KG1 (cell line): ENCODE data around the gene QKI.

Source experiments
- DNase-seq: peaks from one replicate; lab custom pipeline; 2025; lab: John Stamatoyannopoulos, UW

The QKI gene

GRCh38 chr6:163391985-163392384 lies 22.5 kb upstream of the QKI start:
- DNase-seq: no peak

GRCh38 chr6:163392533-163392932 lies 22.0 kb upstream of the QKI start:
- no peak for DNase-seq

GRCh38 chr6:163393923-163394322 lies 20.6 kb upstream of the QKI start:
- no peak for DNase-seq

- no peak for DNase-seq
Observed at GRCh38 chr6:163394659-163395058, 19.9 kb upstream of the QKI start.

- DNase-seq: no peak
Observed at GRCh38 chr6:163395122-163395830, 19.2 kb upstream of the QKI start.

GRCh38 chr6:163395831-163396185 lies 18.7 kb upstream of the QKI start:
- DNase-seq: no peak

GRCh38 chr6:163397326-163397725 lies 17.2 kb upstream of the QKI start:
- DNase-seq: no peak

GRCh38 chr6:163398115-163398514 lies 16.4 kb upstream of the QKI start:
- DNase-seq: no peak

- no peak for DNase-seq
Observed at GRCh38 chr6:163398815-163399214, 15.7 kb upstream of the QKI start.

GRCh38 chr6:163400509-163400908 lies 14.0 kb upstream of the QKI start:
- no peak for DNase-seq

GRCh38 chr6:163401039-163401885 lies 13.3 kb upstream of the QKI start:
- no peak for DNase-seq

GRCh38 chr6:163402616-163403015 lies 11.9 kb upstream of the QKI start:
- no peak for DNase-seq

GRCh38 chr6:163404825-163405265 lies 9.7 kb upstream of the QKI start:
- DNase-seq: no peak

GRCh38 chr6:163405412-163406309 lies 8.9 kb upstream of the QKI start:
- peak; percentile 56 for DNase-seq

GRCh38 chr6:163406366-163406765 lies 8.2 kb upstream of the QKI start:
- DNase-seq: no peak

GRCh38 chr6:163406830-163407229 lies 7.7 kb upstream of the QKI start:
- no peak for DNase-seq

GRCh38 chr6:163408352-163408991 lies 6.0 kb upstream of the QKI start:
- DNase-seq: no peak

- no peak for DNase-seq
Observed at GRCh38 chr6:163409712-163410111, 4.8 kb upstream of the QKI start.

GRCh38 chr6:163412341-163412740 lies 2.2 kb upstream of the QKI start:
- DNase-seq: no peak

GRCh38 chr6:163412801-163413344 lies 1.6 kb upstream of the QKI start:
- peak; percentile 47 for DNase-seq

- DNase-seq: peak; percentile 79
Observed at GRCh38 chr6:163413345-163414116, 987 bp upstream of the QKI start.
